22Rv1 (cell line): ENCODE results near the gene PGAM4.

Source experiments
- CTCF ChIP-seq: fragments of 450-650 bp; IDR thresholded peaks from 2 replicates; pipeline ENCODE4 v1.5.1; 2017; ENCODE audit warnings: mild to moderate bottlenecking
- ZFX ChIP-seq: fragments of 450-650 bp; IDR thresholded peaks from 2 replicates; pipeline ENCODE4 v1.6.1; 2017; ENCODE audit warnings: antibody characterized with exemption, borderline replicate concordance

- TF ChIP-seq CTCF (no peak), ZFX (no peak)
Measured at GRCh38 chrX:77924320-77924859, 45.0 kb downstream of the PGAM4 start.
